Peyer's patch (tissue), 4 donors: Measurements from ENCODE around the gene PLB1.

Experiments
- CTCF ChIP-seq, 6 experiments: fragments of 450-650 bp in 4 of 6; fragments of 200-600 bp in 2 of 6; sonication (generic) in 1 of 6; IDR thresholded peaks; one replicate each; pipeline ENCODE4 v1.5.1; 2017 to 2019; ENCODE audit warnings: antibody characterized with exemption in 6 of 6, mild to moderate bottlenecking in 3 of 6, moderate library complexity in 1 of 6
- POLR2A ChIP-seq, 2 donors: fragments of 450-650 bp; IDR thresholded peaks; one replicate each; pipeline ENCODE4 v1.5.1; 2017; ENCODE audit warnings: antibody characterized with exemption in 2 of 2, mild to moderate bottlenecking in 2 of 2, moderate library complexity in 2 of 2

- TF ChIP-seq CTCF (IDR thresholded peaks at IDR 0.05) = no peak
- TF ChIP-seq POLR2A (IDR thresholded peaks at IDR 0.05) = no peak
Measured at GRCh38 chr2:28471701-28472236, 24.1 kb upstream of the PLB1 start.
